GM21360 (cell line): Measurements from ENCODE around the gene LYPLA2.
"Not testable (repeated sequence)": the region's sequence is repeated elsewhere in the genome, so short reads cannot be mapped to it uniquely, and the experiment has no call there.

ENCODE experiments used
- ATAC-seq: cut with Tn5 transposase; IDR thresholded peaks from one replicate; pipeline ENCODE4 v1.9.1; 2021; ENCODE audit warnings: mild to moderate bottlenecking, moderate library complexity; ENCODE audit not compliant: unreplicated experiment

The LYPLA2 gene

GRCh38 chr1:23799570-23800399 is 8.8 kb downstream of the LYPLA2 start:
- ATAC-seq, result no peak

DNA sequence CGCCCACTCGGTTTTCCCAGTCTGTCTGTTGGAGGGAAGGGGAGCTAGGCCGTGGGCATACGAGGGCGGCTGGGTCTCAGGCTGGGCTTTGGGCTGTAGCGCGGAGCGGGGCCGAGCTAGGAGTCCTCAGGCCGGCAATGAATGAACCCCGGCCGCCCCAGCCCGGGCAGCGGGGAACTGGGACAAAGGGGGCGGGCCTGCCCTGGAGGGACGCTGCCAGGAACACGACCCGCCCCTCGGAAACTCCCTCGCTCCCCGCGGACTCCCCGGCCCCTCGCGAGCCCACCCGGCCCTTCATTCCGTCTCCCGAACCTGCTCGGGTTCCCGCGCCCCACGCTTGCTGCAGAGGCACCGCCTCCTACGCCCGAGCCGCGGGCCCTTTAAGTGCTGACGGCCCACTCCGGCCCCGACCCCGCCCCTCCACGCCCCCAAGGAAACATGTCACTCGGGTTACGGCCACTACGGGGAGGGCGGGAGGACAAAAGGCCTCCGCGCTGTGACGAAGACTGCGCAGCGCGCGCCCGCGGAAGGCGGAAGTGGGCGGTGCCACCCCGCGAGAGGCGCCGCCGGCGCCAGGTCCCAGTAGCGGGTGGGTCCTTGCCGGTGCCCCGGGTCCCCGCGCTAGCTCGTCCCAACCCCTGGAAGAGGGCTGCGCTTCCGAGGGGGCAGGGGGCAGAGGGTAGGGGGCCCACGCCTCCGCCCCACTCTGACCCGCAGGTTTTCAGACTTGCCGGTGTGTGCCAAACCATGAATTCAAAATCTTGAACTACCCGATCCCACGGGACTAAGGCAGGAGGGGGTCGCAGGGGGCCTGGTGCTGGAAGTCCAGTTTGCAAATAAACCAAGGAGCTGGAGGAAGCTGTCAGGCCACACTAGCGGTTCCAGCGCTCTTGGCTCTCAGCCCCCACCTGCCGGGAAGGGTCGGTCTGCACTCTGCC is 9.7 kb downstream of the LYPLA2 start, which contains the start of gene GALE:
Gene GALE (minus strand): TSS at position 355 of the 938 bp plus-strand sequence. CDS start 1,747 bp downstream, outside the sequence.
- peak; percentile 69 for ATAC-seq

DNA sequence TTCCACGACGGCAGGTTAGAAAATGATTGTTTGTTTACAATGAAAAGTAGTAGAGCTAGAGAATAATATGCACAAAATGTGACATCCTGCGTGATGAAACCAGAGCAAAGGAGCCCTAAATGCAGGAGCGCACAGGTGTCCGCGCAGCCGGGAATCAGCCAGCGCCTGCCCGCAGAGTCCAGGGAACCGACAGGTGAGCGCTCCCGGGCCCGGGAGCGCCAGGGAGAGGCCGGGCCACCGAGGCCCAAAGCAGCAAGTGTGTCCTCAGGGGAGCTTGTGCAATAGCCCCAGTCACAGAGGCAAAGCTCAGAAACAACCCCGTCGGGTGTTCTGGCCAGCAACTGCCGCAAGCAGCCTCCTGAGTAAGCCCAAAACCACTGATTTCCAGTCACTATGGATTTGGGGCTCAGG is 10.4 kb downstream of the LYPLA2 start:
- ATAC-seq, result no peak

- ATAC-seq, result no peak
These were observed 10.9 kb downstream of the LYPLA2 start for GRCh38 chr1:23801876-23802275.

GRCh38 chr1:23802809-23803342 is 11.9 kb downstream of the LYPLA2 start:
- not testable (repeated sequence) for ATAC-seq

GRCh38 chr1:23803674-23804073 is 12.7 kb downstream of the LYPLA2 start:
- ATAC-seq, result no peak

DNA sequence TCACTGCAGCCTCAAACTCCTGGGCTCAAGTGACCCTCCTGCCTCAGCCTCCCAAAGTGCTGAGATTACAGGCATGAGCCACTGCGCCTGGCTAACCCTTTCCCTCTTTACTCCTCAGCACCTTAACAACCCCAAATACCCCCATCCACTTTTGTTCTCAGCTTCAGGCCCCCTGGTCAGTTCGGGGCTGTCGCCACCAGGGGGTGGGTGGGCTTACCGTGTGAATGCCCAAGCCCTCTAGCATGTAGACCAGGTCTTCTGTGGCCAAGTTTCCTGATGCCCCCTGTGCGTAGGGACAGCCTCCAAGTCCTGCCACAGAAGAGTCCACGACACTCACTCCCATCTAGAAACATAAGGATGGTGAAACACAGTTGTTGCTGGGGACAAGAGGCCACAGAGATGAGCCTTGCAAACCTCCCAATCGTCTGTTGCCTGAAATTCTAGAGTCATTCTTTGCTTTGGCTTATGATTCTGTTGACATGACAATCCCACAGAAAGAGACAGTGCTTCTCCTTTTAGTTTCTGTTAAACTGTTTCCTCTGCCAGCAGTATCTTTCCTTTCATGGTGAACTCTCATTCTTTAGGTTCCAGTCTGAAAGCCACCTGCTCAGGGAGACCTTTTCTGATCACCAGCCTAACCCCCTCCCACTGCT is 13.4 kb downstream of the LYPLA2 start:
- ATAC-seq, result no peak

- ATAC-seq, result no peak
These were observed 14.1 kb downstream of the LYPLA2 start for GRCh38 chr1:23805025-23805424.

DNA sequence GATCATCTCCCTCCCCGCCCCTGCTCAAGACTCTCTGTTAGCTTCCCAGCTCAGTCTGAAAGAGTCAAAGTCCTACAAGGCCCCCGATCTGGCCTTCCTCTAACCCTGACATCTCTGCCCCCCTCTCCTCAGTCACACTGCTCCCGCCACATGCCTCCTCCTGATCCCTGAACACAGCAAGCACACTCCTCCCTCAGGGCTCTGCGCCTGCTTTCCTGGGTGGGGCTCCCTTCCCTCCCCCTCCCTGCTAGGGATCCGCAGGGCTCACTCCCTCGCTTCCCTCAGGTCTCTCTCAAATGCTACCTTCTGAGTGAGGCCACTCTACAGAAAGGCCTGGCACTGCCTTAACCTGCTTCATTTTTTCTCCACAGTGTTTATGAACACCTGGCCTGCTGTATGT is 15.3 kb downstream of the LYPLA2 start:
- no peak for ATAC-seq

GRCh38 chr1:23807453-23807852 is 16.5 kb downstream of the LYPLA2 start:
- ATAC-seq, result no peak

- ATAC-seq, result no peak
These were observed 18.8 kb downstream of the LYPLA2 start for GRCh38 chr1:23809751-23810171.

GRCh38 chr1:23810818-23811540 is 20.0 kb downstream of the LYPLA2 start:
- no peak for ATAC-seq

- ATAC-seq, result no peak
These were observed 23.1 kb downstream of the LYPLA2 start for GRCh38 chr1:23814016-23814415.

DNA sequence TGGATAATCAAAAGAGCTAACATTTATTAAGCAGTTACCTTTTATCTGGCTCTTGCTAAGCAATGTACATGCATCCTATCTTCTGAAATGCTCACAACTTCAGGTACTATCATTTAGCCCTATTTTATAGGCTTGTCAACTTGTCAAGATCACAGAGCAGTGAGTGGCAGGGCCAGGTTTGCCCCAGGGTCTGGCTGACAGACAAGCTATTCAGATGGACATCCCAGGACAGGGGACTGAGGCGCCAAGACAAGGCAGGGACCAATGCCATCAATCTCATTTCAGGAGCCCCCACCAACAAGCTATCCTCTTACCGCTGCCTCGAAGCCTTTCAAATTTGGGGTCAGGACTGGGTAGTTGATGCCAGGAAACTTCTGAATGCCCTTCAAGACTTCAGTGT is 25.4 kb downstream of the LYPLA2 start:
- no peak for ATAC-seq

DNA sequence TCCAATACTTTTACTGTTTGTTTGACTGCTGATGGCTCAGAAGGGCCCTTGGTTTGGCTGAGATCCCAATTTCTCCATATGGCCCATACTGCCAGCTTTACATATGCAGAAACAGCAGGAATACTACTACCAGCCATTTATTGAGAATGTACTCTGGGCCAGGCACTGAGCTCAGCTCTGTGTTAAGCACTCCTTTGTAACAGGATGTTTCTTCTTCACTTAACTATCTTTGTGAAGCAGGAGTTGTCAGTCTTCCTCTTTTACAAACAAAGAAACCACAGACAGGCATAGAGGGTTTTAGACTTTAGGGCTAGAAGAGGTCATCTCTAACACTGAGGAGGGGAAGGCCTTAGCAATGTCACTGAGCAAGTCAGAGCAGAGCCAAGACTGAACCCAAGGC is 26.0 kb downstream of the LYPLA2 start:
- ATAC-seq, result no peak

GRCh38 chr1:23817633-23818032 is 26.7 kb downstream of the LYPLA2 start:
- no peak for ATAC-seq

GRCh38 chr1:23823767-23824166 is 32.8 kb downstream of the LYPLA2 start:
- ATAC-seq, result no peak

GRCh38 chr1:23824711-23825075 is 33.7 kb downstream of the LYPLA2 start:
- ATAC-seq, result peak; percentile 5

- ATAC-seq, result peak; percentile 60
These were observed 34.3 kb downstream of the LYPLA2 start, which contains the start of gene HMGCL for GRCh38 chr1:23825076-23825761. Gene HMGCL, minus strand, starts transcription at chr1:23825429. Its CDS starts 14 bp downstream, at chr1:23825415.
